Inflammatory macrophage (primary cell): ENCODE data around the gene ST6GAL1.

Experiments
- DNase-seq, 2 donors: peaks; one replicate each; pipeline ENCODE4 v3.0.0-alpha.2; 2020 to 2022

Gene ST6GAL1

GRCh38 chr3:186917512-186918312 lies 12.6 kb upstream of the ST6GAL1 start:
- no peak for DNase-seq

- DNase-seq: no peak
Measured at GRCh38 chr3:186920301-186920700, 10.0 kb upstream of the ST6GAL1 start.

- no peak for DNase-seq
Measured at GRCh38 chr3:186920796-186921195, 9.5 kb upstream of the ST6GAL1 start.

GRCh38 chr3:186921578-186921977 lies 8.7 kb upstream of the ST6GAL1 start:
- no peak for DNase-seq

GRCh38 chr3:186922224-186922623 lies 8.1 kb upstream of the ST6GAL1 start:
- DNase-seq: no peak

GRCh38 chr3:186922790-186923189 lies 7.5 kb upstream of the ST6GAL1 start:
- DNase-seq: no peak

GRCh38 chr3:186923241-186923640 lies 7.1 kb upstream of the ST6GAL1 start:
- no peak for DNase-seq

- no peak for DNase-seq
Measured at GRCh38 chr3:186925826-186926225, 4.5 kb upstream of the ST6GAL1 start.

- no peak for DNase-seq
Measured at GRCh38 chr3:186929186-186929585, 1.1 kb upstream of the ST6GAL1 start.

GRCh38 chr3:186929685-186930084 lies 641 bp upstream of the ST6GAL1 start:
- DNase-seq: no peak

- peak; percentile 64 to 65 for DNase-seq
Measured at GRCh38 chr3:186930641-186931531, 560 bp downstream of the ST6GAL1 start.

- peak in 1 of 2 donors; percentile 34 for DNase-seq
Measured at GRCh38 chr3:186931532-186932280, 1.4 kb downstream of the ST6GAL1 start.

GRCh38 chr3:186932281-186933181 lies 2.2 kb downstream of the ST6GAL1 start:
- DNase-seq: peak in 1 of 2 donors; percentile 24

- DNase-seq: peak; percentile 53 to 57
Measured at GRCh38 chr3:186933816-186934215, 3.5 kb downstream of the ST6GAL1 start.

GRCh38 chr3:186935133-186935532 lies 4.8 kb downstream of the ST6GAL1 start:
- DNase-seq: no peak

GRCh38 chr3:186937017-186937875 lies 6.9 kb downstream of the ST6GAL1 start:
- DNase-seq: no peak

- peak in 1 of 2 donors; percentile 14 for DNase-seq
Measured at GRCh38 chr3:186938716-186939115, 8.4 kb downstream of the ST6GAL1 start.

GRCh38 chr3:186939536-186939935 lies 9.2 kb downstream of the ST6GAL1 start:
- no peak for DNase-seq

GRCh38 chr3:186940967-186941366 lies 10.6 kb downstream of the ST6GAL1 start:
- DNase-seq: no peak

GRCh38 chr3:186942168-186942567 lies 11.8 kb downstream of the ST6GAL1 start:
- DNase-seq: no peak
